OCI-LY1 (cell line): ENCODE results near the gene NR1H3.

Source experiments
- EZH2 ChIP-seq: fragments of 200-600 bp; sonication (generic), shearing (Covaris generic); IDR thresholded peaks from 2 replicates; pipeline ENCODE4 v1.8.0; 2017; ENCODE audit warnings: borderline replicate concordance, mixed run types, mild to moderate bottlenecking, antibody characterized with exemption, low read length, moderate library complexity, mixed read lengths
- TF ChIP-seq, protein P1 (sequence below): fragments of 200-600 bp; sonication (generic), shearing (Covaris generic); IDR thresholded peaks from 2 replicates; pipeline ENCODE4 v1.5.1; 2017; ENCODE audit warnings: mild to moderate bottlenecking, antibody characterized with exemption, low read length, moderate library complexity, mixed read lengths

- TF ChIP-seq, protein P1, sequence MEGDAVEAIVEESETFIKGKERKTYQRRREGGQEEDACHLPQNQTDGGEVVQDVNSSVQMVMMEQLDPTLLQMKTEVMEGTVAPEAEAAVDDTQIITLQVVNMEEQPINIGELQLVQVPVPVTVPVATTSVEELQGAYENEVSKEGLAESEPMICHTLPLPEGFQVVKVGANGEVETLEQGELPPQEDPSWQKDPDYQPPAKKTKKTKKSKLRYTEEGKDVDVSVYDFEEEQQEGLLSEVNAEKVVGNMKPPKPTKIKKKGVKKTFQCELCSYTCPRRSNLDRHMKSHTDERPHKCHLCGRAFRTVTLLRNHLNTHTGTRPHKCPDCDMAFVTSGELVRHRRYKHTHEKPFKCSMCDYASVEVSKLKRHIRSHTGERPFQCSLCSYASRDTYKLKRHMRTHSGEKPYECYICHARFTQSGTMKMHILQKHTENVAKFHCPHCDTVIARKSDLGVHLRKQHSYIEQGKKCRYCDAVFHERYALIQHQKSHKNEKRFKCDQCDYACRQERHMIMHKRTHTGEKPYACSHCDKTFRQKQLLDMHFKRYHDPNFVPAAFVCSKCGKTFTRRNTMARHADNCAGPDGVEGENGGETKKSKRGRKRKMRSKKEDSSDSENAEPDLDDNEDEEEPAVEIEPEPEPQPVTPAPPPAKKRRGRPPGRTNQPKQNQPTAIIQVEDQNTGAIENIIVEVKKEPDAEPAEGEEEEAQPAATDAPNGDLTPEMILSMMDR: no peak
- no peak for TF ChIP-seq EZH2
Measured at GRCh38 chr11:47213950-47214565, 43.7 kb upstream of the NR1H3 start.
